Right atrium auricular region (tissue), 2 donors: ENCODE data around the gene AVPI1. TPM values are rescaled to one million over a fixed set of nuclear protein-coding genes. Genes with fewer than 3 reads are reported as not detected.
A peak's percentile ranks its signal among the peaks of the same experiment; 100 is the strongest.

Source experiments
- DNase-seq: peaks from one replicate; pipeline ENCODE4 v3.0.0-alpha.2; 2019; ENCODE audit warnings: low spot score
- H3K27ac ChIP-seq, 2 donors: fragments of 200-600 bp; sonication (generic); 1 replicate in 1 of 2; 2 replicates in 1 of 2; pipeline ENCODE4 v1.5.1; 2016 to 2019
- H3K27me3 ChIP-seq, 2 donors: fragments of 200-600 bp; sonication (generic); one replicate each; pipeline versions ENCODE4 v1.5.1 to v1.6.0; 2017 to 2019
- H3K36me3 ChIP-seq: fragments of 200-600 bp; sonication (generic); one replicate; pipeline ENCODE4 v1.5.1; 2016
- H3K4me1 ChIP-seq, 2 donors: fragments of 200-600 bp; sonication (generic); one replicate each; pipeline versions ENCODE4 v1.5.1 to v1.6.0; 2017 to 2019
- H3K4me3 ChIP-seq, 2 donors: fragments of 200-600 bp; sonication (generic); 1 replicate in 1 of 2; 2 replicates in 1 of 2; pipeline ENCODE4 v1.5.1; 2017 to 2019; ENCODE audit warnings: mild to moderate bottlenecking in 1 of 2, moderate library complexity in 1 of 2
- H3K9me3 ChIP-seq, 2 donors: fragments of 200-600 bp; sonication (generic); one replicate each; pipeline ENCODE4 v1.5.1; 2019
- CTCF ChIP-seq, 2 donors: fragments of 200-600 bp; sonication (generic); IDR thresholded peaks; one replicate each; pipeline ENCODE4 v1.5.1; 2019; ENCODE audit warnings: antibody characterized with exemption in 2 of 2
- total RNA-seq, 2 donors: library from RNA; depleted of rRNA; stranded (reverse); fragments of >200 nt; gene quantifications; one replicate each; pipeline ENCODE4 v1.1.0, GENCODE V29; 2016

The AVPI1 gene
- total RNA-seq, 2 donors from 2014 or later: 10.5 to 23.7 TPM

GRCh38 chr10:97731346-97732051, 44.5 kb upstream of the AVPI1 start:
- H3K27ac ChIP-seq: no peak overlapping the region
- peak; percentile 82 to 90 for TF ChIP-seq CTCF (IDR thresholded peaks at IDR 0.05)
- no peaks in the 10 kb centered on the region for H3K9me3 ChIP-seq
- H3K4me1 ChIP-seq: peaks cover 0 to 4% of the 10 kb centered on the region in 2 donors
- no peaks in the 10 kb centered on the region for H3K36me3 ChIP-seq
- peak; percentile 79 for DNase-seq
- H3K4me3 ChIP-seq: no peak overlapping the region
- H3K27me3 ChIP-seq: no peaks in the 10 kb centered on the region

- H3K27me3 ChIP-seq: no peaks in the 10 kb centered on the region
- no peak overlapping the region for H3K27ac ChIP-seq
- H3K4me3 ChIP-seq: no peak overlapping the region
- H3K4me1 ChIP-seq: peaks cover 0 to 4% of the 10 kb centered on the region in 2 donors
- no peak for TF ChIP-seq CTCF (IDR thresholded peaks at IDR 0.05)
- H3K9me3 ChIP-seq: no peaks in the 10 kb centered on the region
- DNase-seq: no peak
- H3K36me3 ChIP-seq: no peaks in the 10 kb centered on the region
Measured at GRCh38 chr10:97729014-97729413, 42.0 kb upstream of the AVPI1 start.

GRCh38 chr10:97726636-97727178, 39.7 kb upstream of the AVPI1 start:
- Histone ChIP-seq H3K9me3 (no peaks in the 10 kb centered on the region), H3K4me1 (peaks cover 0 to 4% of the 10 kb centered on the region in 2 donors), H3K4me3 (no peak overlapping the region), H3K27me3 (no peaks in the 10 kb centered on the region), H3K27ac (peak overlapping the region in 1 of 2 donors; percentile 38), H3K36me3 (no peaks in the 10 kb centered on the region)
- TF ChIP-seq CTCF (IDR thresholded peaks at IDR 0.05): no peak
- DNase-seq: no peak

GRCh38 chr10:97724341-97724941, 37.4 kb upstream of the AVPI1 start:
- no peaks in the 10 kb centered on the region for H3K36me3 ChIP-seq
- H3K27me3 ChIP-seq: no peaks in the 10 kb centered on the region
- DNase-seq: no peak
- no peaks in the 10 kb centered on the region for H3K9me3 ChIP-seq
- no peak overlapping the region for H3K4me3 ChIP-seq
- no peak overlapping the region for H3K27ac ChIP-seq
- peaks cover 0 to 4% of the 10 kb centered on the region in 2 donors for H3K4me1 ChIP-seq
- no peak for TF ChIP-seq CTCF (IDR thresholded peaks at IDR 0.05)

- peaks cover 3 to 17% of the 10 kb centered on the region in 2 donors for H3K4me1 ChIP-seq
Measured at GRCh38 chr10:97723001-97723400, 36.0 kb upstream of the AVPI1 start.

More at GRCh38 chr10:97723001-97723400, 36.0 kb upstream of the AVPI1 start:
- no peak for DNase-seq
- Histone ChIP-seq H3K27me3 (no peaks in the 10 kb centered on the region), H3K9me3 (no peaks in the 10 kb centered on the region), H3K27ac (no peak overlapping the region), H3K4me3 (no peak overlapping the region), H3K36me3 (no peaks in the 10 kb centered on the region)
- no peak for TF ChIP-seq CTCF (IDR thresholded peaks at IDR 0.05)
